GM18498 (cell line): ENCODE measurements around the gene MRC1.

ENCODE experiments used
- ATAC-seq: cut with Tn5 transposase; IDR thresholded peaks from one replicate; pipeline ENCODE4 v1.9.1; 2021; ENCODE audit warnings: mild to moderate bottlenecking, moderate library complexity; ENCODE audit not compliant: unreplicated experiment

MRC1 gene

GRCh38 chr10:17795083-17795482 is 14.1 kb upstream of the MRC1 start:
- no peak for ATAC-seq

DNA sequence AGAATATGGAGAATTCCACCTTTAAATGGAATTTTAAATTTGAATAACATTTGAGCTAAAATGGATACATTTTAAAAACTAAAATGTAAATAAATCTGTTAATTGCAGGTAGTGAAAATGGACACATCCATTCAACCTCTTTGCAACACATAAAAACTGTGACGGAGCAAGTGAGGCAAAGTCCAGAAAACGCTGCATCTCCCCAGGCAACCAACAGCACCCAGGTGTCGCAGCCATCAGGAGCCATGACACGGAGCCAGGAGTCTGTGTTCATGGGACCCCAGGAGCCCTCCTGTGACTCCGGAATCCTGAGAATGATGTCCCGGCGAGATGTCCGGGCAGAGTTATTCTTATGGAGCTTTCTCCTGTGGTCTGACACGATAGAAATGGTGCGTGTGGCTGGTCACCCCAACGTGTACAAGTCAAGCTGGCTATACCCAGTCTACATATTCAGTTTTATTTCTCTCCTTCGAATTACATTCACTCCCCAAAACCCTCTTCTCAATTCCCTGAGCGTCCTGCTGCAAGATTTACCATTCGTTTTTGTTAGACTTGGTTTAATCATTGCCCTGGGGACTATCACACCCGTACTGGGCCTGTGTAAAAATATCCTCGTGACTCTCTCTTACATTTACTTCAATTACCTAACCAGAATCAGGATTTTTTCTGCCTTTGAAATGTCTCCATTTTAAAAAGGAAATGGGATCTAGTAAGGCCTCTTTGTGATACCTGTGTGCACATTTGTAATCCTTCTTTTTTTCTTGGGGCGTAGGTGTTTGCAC is 13.1 kb upstream of the MRC1 start:
- ATAC-seq, result no peak

DNA sequence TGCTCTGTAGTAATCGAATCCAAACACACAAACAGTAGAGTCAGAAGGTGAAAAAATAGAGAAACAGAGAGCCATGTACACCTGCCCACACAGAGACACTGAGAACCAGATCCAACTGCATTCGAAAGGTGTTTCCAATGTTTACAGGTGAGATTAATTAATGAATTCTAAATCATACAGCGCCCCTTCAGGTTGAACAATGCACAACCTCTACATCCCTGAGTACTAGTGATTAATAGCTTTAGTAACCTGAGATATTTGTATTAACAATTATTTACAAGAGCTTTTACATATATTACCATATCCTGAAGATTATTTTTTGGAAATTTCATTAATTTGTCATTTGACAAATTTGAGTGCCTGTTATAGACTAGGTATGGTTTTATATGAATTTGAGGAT is 7.6 kb upstream of the MRC1 start:
- no peak for ATAC-seq

- ATAC-seq, result no peak
Measured at GRCh38 chr10:17802350-17802749, 6.8 kb upstream of the MRC1 start.

DNA sequence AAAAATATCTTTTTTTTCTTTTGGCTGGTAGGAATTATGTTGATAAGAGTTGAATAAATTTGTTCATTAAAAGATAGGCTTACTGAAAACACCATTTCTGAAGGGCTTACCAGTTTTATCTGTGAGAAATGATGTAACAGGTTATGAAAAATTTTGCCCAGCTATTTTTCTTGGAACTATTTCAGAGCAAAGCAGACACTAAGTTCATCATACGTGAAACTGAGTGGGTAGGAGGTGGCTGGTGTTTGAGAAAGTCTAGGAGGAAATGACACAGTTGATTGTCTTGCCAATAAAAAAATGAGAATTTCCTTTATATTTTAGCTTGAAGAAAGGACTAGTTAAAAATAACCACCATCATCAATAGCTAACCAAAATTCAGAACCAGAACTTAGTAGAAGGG is 6.2 kb upstream of the MRC1 start:
- ATAC-seq, result no peak

DNA sequence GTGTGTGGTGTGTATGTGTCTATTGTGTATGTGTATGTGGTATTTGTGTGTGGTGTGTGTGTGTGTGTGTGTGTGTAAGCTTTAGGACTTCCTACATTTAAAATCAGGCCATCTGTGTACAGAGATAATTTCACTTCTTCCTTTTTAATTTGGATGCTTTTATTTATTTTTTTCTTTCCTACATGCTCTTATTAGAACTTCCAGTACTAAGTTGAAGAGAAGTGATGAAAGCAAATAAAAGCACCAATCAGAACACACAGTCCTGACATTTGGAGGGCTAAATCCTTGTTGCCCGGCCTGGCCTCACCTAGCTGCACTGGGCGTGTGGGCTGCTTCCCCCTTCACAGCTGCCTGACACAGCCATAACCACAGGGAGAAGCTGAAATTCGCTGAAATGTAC is 3.8 kb upstream of the MRC1 start:
- ATAC-seq, result peak; percentile 14

GRCh38 chr10:17805921-17806577 is 3.1 kb upstream of the MRC1 start:
- ATAC-seq, result peak; percentile 91

DNA sequence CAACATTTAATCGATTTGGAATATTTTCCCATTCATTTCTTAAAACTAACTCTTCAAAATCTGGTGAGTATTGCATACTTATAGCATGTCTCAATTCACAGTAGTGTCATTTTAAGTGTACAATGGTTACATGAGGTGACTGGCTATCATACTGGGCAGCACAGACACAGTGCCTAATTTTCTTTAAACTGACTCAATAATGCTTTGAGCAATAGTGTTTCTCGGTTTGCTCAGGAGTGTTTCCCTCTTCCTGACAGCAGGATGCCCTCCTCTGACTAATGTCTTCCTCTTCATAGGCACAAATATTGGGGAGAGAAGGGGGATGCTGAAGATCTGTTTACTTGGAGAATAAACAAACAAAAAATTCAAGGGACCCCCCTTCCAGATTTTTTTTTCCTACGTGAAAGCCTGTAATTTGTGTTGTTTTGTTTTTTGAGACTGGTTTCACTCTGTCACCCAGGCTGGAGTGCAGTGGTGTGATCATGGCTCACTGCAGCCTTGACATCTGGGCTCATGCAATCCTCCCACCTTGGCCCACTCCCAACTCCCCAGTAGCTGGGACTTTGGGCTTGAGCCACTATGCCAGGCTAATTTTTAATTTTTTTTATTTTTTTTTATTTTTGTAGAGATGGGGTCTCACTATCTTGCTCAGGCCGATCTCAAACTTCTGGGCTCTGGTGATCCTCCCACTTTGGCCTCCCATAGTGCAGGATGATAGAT is 2.2 kb downstream of the MRC1 start:
- no peak for ATAC-seq

GRCh38 chr10:17814973-17815372 is 5.8 kb downstream of the MRC1 start:
- no peak for ATAC-seq

- no peak for ATAC-seq
Measured at GRCh38 chr10:17816199-17816598, 7.1 kb downstream of the MRC1 start.

- no peak for ATAC-seq
Measured at GRCh38 chr10:17817316-17817715, 8.2 kb downstream of the MRC1 start.

GRCh38 chr10:17817790-17818189 is 8.6 kb downstream of the MRC1 start:
- no peak for ATAC-seq

DNA sequence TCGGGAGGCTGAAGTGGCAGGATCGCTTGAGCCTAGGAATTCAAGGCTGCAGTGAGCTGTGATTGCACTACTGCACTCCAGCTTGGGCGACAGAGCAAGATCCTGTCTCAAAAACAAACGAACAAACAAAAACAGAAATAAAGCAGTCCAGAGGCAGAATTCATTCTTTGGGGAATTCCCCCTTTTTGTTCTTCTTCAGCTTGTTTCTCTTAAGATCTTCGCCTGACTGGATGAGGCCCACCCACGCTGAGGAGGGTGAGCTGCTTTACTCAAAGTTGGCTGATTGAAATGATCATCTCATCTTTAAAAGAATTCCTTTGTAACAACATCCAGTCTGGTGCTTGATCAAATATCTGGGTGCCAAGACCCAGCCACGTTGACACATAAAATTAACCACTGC is 10.7 kb downstream of the MRC1 start:
- ATAC-seq, result no peak

- no peak for ATAC-seq
Measured at GRCh38 chr10:17820943-17821342, 11.8 kb downstream of the MRC1 start.

DNA sequence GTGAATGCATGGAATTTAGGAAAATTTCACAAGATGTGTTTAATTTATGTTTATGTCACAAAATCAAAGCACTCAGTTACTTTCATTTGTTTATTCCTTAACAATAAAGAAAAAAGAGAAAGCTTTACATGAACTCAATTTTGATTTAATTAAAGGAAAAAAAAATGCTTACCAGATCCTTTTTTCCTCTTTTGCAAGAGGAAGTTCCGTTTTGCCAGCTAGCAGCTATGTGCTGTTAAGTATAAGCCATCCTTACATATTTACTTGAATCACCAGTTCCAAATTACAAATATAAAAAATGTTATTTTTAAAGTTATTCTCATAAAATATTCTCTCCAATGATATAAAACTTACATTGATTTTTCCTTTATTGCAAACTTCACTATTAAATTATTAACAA is 12.7 kb downstream of the MRC1 start:
- ATAC-seq, result no peak

DNA sequence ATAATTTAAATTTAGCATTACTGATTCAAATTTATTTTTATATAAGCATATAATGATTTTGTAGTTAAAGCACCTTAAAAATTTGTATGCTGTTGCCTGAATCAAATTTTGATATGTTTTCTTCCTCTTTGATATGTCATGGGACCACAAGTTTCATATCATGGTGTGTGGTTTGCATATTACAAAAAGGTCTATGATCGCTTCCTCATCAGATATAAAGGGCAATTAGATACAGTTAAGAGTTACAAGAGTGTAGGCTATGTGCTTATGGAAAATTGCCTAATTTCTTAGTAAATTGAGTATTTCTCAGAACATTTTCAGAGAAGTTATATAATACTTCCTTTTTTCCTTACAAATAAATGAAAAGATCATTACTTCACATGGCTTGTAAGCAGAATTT is 22.2 kb downstream of the MRC1 start:
- ATAC-seq, result no peak

DNA sequence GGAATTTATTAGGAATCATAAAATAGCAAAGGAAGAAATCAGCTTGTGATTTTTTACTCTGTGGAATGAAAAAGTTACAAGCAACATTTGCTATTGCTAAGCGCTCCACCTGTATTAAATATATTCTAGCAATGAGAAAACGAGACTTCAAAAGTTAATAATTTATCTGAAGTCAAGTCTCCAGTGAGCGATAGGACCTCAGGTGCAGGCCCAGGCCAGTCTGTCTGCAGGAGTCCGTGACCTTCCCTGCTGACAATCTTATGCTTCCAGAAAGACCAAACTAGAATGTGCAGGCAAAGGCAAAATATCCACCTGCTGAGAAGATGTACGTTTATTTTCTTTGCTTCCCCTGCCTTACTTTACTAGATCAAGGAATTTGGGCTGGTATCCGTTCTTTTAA is 22.7 kb downstream of the MRC1 start:
- no peak for ATAC-seq

DNA sequence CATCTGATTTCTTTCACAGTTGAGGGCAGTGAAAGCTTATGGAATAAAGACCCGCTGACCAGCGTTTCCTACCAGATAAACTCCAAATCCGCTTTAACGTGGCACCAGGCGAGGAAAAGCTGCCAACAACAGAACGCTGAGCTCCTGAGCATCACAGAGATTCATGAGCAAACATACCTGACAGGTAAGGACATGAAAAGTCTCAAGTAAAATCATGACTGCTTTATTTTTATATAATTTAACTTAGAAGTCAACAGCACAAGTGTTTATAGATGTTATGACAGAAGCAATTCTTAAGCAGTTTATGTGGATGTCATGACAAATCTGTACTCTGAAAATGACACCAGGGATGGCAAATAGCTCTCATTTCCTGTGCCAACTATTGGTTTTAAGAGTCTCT is 24.5 kb downstream of the MRC1 start:
- ATAC-seq, result no peak

GRCh38 chr10:17835688-17836087 is 26.5 kb downstream of the MRC1 start:
- ATAC-seq, result no peak

- no peak for ATAC-seq
Measured at GRCh38 chr10:17836942-17837341, 27.8 kb downstream of the MRC1 start.

- no peak for ATAC-seq
Measured at GRCh38 chr10:17838080-17838648, 29.0 kb downstream of the MRC1 start.

DNA sequence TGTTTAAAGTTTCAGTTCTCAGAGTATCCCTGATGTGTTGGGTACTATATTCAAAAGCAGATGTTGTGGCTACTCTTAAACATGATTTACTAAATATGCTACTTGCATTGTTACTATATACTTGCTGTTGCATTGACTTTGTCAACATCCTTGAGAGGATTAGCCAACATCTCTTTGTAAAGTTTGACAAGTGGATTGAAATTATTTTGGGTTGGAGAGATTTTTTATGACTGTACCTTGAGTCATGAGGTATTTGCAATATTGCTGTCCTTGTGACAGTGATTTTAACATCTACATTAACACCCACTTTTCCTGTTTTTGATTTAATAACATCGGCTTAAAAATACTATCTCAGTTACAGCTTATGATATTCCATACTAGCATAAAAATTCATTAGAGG is 31.9 kb downstream of the MRC1 start:
- ATAC-seq, result no peak
